HFF-Myc (cell line): ENCODE results near the gene NTMT1.

Experiments
- DNase-seq: peaks from one replicate; pipeline ENCODE4 v3.0.0-alpha.2; 2011; ENCODE audit warnings: low read depth; ENCODE audit errors: extremely low read depth
- H3K4me3 ChIP-seq: replicated peaks from 2 replicates; pipeline ENCODE4 v1.5.1; 2011; ENCODE audit warnings: low read depth, mild to moderate bottlenecking, control low read depth, low read length
- CTCF ChIP-seq: IDR thresholded peaks from 2 replicates; pipeline ENCODE4 v1.5.1; 2012; ENCODE audit warnings: mild to moderate bottlenecking, low read depth, low read length, control low read depth; ENCODE audit errors: missing control alignments

The NTMT1 gene

GRCh38 chr9:129626625-129627284, 792 bp downstream of the NTMT1 start:
- H3K4me3 ChIP-seq = peak overlapping the region; percentile 97
- no peak for DNase-seq
- no peak for TF ChIP-seq CTCF

GRCh38 chr9:129627556-129628440, 1.8 kb downstream of the NTMT1 start:
- peak overlapping the region; percentile 97 for H3K4me3 ChIP-seq
- no peak for TF ChIP-seq CTCF
- DNase-seq = no peak

- DNase-seq = no peak
- no peak for TF ChIP-seq CTCF
- peak overlapping the region; percentile 97 for H3K4me3 ChIP-seq
Observed at GRCh38 chr9:129628709-129629108, 2.7 kb downstream of the NTMT1 start.

- H3K4me3 ChIP-seq = no peak overlapping the region
- no peak for TF ChIP-seq CTCF
- DNase-seq = no peak
Observed at GRCh38 chr9:129629251-129629820, 3.4 kb downstream of the NTMT1 start.

GRCh38 chr9:129630967-129631673, 5.2 kb downstream of the NTMT1 start:
- H3K4me3 ChIP-seq = no peak overlapping the region
- TF ChIP-seq CTCF = no peak
- DNase-seq = no peak

- H3K4me3 ChIP-seq = no peak overlapping the region
- TF ChIP-seq CTCF = no peak
- DNase-seq = no peak
Observed at GRCh38 chr9:129631674-129632129, 5.7 kb downstream of the NTMT1 start.
